ENCODE measurements around the gene GIT2.

- TF ChIP-seq HDAC6 (IDR thresholded peaks at IDR 0.05; ENCODE audit: low read depth, low read length) = no peak
- TF ChIP-seq NANOG (IDR thresholded peaks at IDR 0.05; ENCODE audit: insufficient read depth, low read depth, low read length, poor library complexity, severe bottlenecking) = no peak
- TF ChIP-seq SIN3A (conservative IDR thresholded peaks at IDR 0.05 in 1 of 2, IDR thresholded peaks at IDR 0.05 in 1 of 2; ENCODE audit: low read depth in 1 of 2, low read length in 2 of 2) = no peak
- TF ChIP-seq POLR2A (IDR thresholded peaks at IDR 0.05; ENCODE audit: control extremely low read depth in 1 of 2, low read depth in 2 of 2, low read length in 2 of 2) = no peak
- TF ChIP-seq POLR2AphosphoS5 (IDR thresholded peaks at IDR 0.05; ENCODE audit: low read depth, low read length) = no peak
- TF ChIP-seq, protein P1, sequence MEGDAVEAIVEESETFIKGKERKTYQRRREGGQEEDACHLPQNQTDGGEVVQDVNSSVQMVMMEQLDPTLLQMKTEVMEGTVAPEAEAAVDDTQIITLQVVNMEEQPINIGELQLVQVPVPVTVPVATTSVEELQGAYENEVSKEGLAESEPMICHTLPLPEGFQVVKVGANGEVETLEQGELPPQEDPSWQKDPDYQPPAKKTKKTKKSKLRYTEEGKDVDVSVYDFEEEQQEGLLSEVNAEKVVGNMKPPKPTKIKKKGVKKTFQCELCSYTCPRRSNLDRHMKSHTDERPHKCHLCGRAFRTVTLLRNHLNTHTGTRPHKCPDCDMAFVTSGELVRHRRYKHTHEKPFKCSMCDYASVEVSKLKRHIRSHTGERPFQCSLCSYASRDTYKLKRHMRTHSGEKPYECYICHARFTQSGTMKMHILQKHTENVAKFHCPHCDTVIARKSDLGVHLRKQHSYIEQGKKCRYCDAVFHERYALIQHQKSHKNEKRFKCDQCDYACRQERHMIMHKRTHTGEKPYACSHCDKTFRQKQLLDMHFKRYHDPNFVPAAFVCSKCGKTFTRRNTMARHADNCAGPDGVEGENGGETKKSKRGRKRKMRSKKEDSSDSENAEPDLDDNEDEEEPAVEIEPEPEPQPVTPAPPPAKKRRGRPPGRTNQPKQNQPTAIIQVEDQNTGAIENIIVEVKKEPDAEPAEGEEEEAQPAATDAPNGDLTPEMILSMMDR (IDR thresholded peaks at IDR 0.05; ENCODE audit: control extremely low read depth in 1 of 3, insufficient read depth in 1 of 3, low read depth in 1 of 3, low read length in 3 of 3) = no peak
- TF ChIP-seq TAF1 (IDR thresholded peaks at IDR 0.05; ENCODE audit: low read depth, low read length) = no peak
- TF ChIP-seq SP1 (IDR thresholded peaks at IDR 0.05; ENCODE audit: low read depth, low read length) = no peak
- no peak for TF ChIP-seq CEBPB (IDR thresholded peaks at IDR 0.05; ENCODE audit: low read depth, low read length)
- TF ChIP-seq, protein P2, sequence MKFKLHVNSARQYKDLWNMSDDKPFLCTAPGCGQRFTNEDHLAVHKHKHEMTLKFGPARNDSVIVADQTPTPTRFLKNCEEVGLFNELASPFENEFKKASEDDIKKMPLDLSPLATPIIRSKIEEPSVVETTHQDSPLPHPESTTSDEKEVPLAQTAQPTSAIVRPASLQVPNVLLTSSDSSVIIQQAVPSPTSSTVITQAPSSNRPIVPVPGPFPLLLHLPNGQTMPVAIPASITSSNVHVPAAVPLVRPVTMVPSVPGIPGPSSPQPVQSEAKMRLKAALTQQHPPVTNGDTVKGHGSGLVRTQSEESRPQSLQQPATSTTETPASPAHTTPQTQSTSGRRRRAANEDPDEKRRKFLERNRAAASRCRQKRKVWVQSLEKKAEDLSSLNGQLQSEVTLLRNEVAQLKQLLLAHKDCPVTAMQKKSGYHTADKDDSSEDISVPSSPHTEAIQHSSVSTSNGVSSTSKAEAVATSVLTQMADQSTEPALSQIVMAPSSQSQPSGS (IDR thresholded peaks at IDR 0.05; ENCODE audit: low read length) = no peak
- no peak for TF ChIP-seq ZNF274 (IDR thresholded peaks at IDR 0.05; ENCODE audit: borderline replicate concordance, extremely low read depth, low read length)
Measured at GRCh38 chr12:109981311-109981710, 14.9 kb downstream of the GIT2 start.
